Progenitor cell of endocrine pancreas (in vitro differentiated cells): ENCODE measurements around the gene APBB2. TPM values are rescaled to one million over a fixed set of nuclear protein-coding genes. Genes with fewer than 3 reads are reported as not detected.

ENCODE experiments used
- DNase-seq: peaks from one replicate; pipeline ENCODE4 v3.0.0; 2021; ENCODE audit warnings: low spot score; ENCODE audit not compliant: unreplicated experiment
- H3K27ac Mint-ChIP-seq: 2 replicates; pipeline ENCODE4 v1.8.0; 2021; ENCODE audit warnings: mild to moderate bottlenecking, moderate library complexity, mixed read lengths
- H3K27me3 Mint-ChIP-seq: 2 replicates; pipeline ENCODE4 v1.8.0; 2021; ENCODE audit warnings: mixed read lengths
- H3K36me3 Mint-ChIP-seq: 2 replicates; pipeline ENCODE4 v1.8.0; 2022; ENCODE audit warnings: mixed read lengths; ENCODE audit not compliant: insufficient read depth
- H3K4me1 Mint-ChIP-seq: 2 replicates; pipeline ENCODE4 v1.8.0; 2021; ENCODE audit warnings: low read depth, mixed read lengths
- H3K4me3 Mint-ChIP-seq: 2 replicates; pipeline ENCODE4 v1.8.0; 2021; ENCODE audit warnings: low read depth, mild to moderate bottlenecking, moderate library complexity, mixed read lengths
- H3K9me3 Mint-ChIP-seq: 2 replicates; pipeline ENCODE4 v1.8.0; 2021; ENCODE audit warnings: low read depth, mixed read lengths
- total RNA-seq: library from RNA; stranded (reverse); gene quantifications from 2 replicates; pipeline ENCODE4 v1.2.1, GENCODE V29; 2021
- TF ChIP-seq, protein P1 (sequence below): fragments of 200-600 bp; sonication (generic); IDR thresholded peaks from one replicate; pipeline ENCODE4 v1.5.0; 2021; ENCODE audit warnings: antibody characterized with exemption, mild to moderate bottlenecking; ENCODE audit not compliant: unreplicated experiment

Gene APBB2
- total RNA-seq, 1 donor from 2014 or later, result 61.7 TPM

GRCh38 chr4:41161355-41161754 lies 53.0 kb downstream of the APBB2 start:
- no peak overlapping the region for H3K4me3 Mint-ChIP-seq
- TF ChIP-seq, protein P1, sequence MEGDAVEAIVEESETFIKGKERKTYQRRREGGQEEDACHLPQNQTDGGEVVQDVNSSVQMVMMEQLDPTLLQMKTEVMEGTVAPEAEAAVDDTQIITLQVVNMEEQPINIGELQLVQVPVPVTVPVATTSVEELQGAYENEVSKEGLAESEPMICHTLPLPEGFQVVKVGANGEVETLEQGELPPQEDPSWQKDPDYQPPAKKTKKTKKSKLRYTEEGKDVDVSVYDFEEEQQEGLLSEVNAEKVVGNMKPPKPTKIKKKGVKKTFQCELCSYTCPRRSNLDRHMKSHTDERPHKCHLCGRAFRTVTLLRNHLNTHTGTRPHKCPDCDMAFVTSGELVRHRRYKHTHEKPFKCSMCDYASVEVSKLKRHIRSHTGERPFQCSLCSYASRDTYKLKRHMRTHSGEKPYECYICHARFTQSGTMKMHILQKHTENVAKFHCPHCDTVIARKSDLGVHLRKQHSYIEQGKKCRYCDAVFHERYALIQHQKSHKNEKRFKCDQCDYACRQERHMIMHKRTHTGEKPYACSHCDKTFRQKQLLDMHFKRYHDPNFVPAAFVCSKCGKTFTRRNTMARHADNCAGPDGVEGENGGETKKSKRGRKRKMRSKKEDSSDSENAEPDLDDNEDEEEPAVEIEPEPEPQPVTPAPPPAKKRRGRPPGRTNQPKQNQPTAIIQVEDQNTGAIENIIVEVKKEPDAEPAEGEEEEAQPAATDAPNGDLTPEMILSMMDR, result no peak
- peaks cover 7% of the 10 kb centered on the region for H3K36me3 Mint-ChIP-seq
- no peak for DNase-seq
- H3K9me3 Mint-ChIP-seq, result peaks cover 11% of the 10 kb centered on the region
- H3K4me1 Mint-ChIP-seq, result peaks cover 1% of the 10 kb centered on the region
- H3K27me3 Mint-ChIP-seq, result no peaks in the 10 kb centered on the region
- no peak overlapping the region for H3K27ac Mint-ChIP-seq

DNA sequence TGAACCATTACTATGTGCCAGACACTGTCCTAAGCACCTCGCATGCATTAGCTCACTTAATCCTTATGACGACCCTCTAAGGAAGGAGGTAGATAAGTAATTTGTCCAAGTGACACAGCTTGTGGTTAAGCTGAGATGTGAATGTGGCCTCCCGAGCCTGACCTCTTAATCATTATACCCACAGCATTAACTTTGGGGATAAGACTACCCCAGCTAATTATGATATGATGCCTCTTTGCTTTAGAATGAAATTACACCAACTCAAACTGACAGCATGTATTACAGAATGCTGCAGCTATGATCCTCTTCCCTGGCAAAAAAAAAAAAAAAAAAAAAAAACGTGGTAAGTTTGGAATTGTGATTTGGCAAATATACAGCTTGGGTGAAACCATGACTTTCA lies 53.5 kb downstream of the APBB2 start:
- Mint-ChIP-seq H3K4me1 (peaks cover 3% of the 10 kb centered on the region), H3K27me3 (no peaks in the 10 kb centered on the region), H3K36me3 (peaks cover 6% of the 10 kb centered on the region)

DNA sequence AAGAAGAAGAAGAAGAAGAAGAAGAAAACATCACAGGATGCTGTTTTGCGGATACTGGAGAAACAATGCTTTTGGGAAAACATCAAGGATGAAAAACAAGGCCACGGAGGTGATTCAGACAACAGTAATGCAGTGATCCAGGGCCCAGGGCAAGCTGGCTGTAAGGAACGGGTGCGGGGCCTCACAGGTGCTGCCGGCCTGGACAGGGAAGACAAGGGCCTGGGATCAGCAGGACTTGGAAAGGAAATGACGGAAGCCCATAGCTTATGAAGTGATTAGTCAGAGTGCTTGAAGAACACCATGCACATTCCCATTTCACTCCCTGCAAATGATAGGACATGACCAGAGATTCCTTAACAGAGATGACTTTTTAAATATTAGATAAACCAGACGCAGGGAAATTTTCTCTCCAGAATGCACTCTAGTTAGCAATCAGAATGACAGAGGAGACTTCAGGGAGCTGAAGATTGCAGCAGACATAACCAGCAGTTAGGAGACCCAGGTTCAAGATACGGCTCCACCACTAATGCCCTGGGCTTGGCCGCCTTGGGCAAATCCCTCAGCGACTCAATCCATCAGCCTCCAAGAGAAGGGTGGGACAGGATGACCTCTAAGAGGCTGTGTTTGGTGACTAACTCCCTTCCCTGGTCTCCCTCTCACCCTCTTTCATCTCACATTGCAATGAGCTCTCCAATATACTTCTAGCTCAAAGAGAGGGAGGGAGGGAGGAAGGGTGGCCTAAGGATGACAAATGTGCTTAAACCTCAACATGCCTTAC lies 54.1 kb downstream of the APBB2 start:
- TF ChIP-seq, protein P1, result no peak
- Mint-ChIP-seq H3K9me3 (peaks cover 8% of the 10 kb centered on the region), H3K4me1 (peaks cover 3% of the 10 kb centered on the region), H3K36me3 (peaks cover 3% of the 10 kb centered on the region), H3K27ac (no peak overlapping the region), H3K27me3 (no peaks in the 10 kb centered on the region), H3K4me3 (no peak overlapping the region)
- no peak for DNase-seq

More for the DNA sequence above, 53.5 kb downstream of the APBB2 start:
- TF ChIP-seq, protein P1, result no peak
- no peak for DNase-seq
- Mint-ChIP-seq H3K9me3 (peaks cover 11% of the 10 kb centered on the region), H3K27ac (no peak overlapping the region), H3K4me3 (no peak overlapping the region)

GRCh38 chr4:41158756-41159155 lies 55.6 kb downstream of the APBB2 start:
- peaks cover 3% of the 10 kb centered on the region for H3K36me3 Mint-ChIP-seq
- peaks cover 8% of the 10 kb centered on the region for H3K9me3 Mint-ChIP-seq
- DNase-seq, result no peak
- no peaks in the 10 kb centered on the region for H3K27me3 Mint-ChIP-seq
- H3K27ac Mint-ChIP-seq, result no peak overlapping the region
- H3K4me1 Mint-ChIP-seq, result peaks cover 10% of the 10 kb centered on the region
- TF ChIP-seq, protein P1, result no peak
- no peak overlapping the region for H3K4me3 Mint-ChIP-seq

DNA sequence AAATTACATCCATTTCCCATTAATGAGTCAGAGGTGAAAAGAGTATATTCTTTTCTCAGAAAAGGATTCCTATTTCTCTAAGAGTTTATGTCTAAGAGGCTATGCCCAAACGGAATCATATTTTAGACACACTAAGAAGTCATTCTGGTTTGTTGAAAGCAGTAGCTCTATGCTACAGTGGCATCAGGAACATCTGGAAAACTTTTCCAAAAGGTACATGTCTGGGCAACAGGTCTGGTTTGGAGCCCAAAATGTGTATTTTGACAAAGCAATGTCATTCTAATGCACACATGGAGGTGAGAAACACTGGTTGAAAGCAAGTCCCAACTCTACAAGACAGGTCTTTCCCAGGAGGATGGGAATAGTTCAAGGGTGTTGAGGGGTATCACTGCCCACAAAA lies 56.1 kb downstream of the APBB2 start:
- peaks cover 12% of the 10 kb centered on the region for H3K4me1 Mint-ChIP-seq
- TF ChIP-seq, protein P1, result no peak
- no peak overlapping the region for H3K4me3 Mint-ChIP-seq
- H3K27me3 Mint-ChIP-seq, result no peaks in the 10 kb centered on the region
- DNase-seq, result no peak
- H3K9me3 Mint-ChIP-seq, result peaks cover 8% of the 10 kb centered on the region
- H3K27ac Mint-ChIP-seq, result no peak overlapping the region
- peaks cover 1% of the 10 kb centered on the region for H3K36me3 Mint-ChIP-seq
